GM23338 (cell line): ENCODE measurements around the gene SAMD7. TPM values are rescaled to one million over a fixed set of nuclear protein-coding genes. Genes with fewer than 3 reads are reported as not detected.

Experiments
- ATAC-seq: fragments of 200-7000 bp; cut with Tn5 transposase; 3 replicates; pipeline ENCODE4 v1.9.1; 2020
- DNase-seq: peaks from one replicate; pipeline ENCODE4 v3.0.0-alpha.2; 2015; ENCODE audit warnings: low spot score
- H2AFZ ChIP-seq: fragments of 200-600 bp; sonication (generic); 2 replicates; pipeline ENCODE4 v1.8.0; 2016; ENCODE audit warnings: antibody characterized with exemption, mild to moderate bottlenecking, moderate library complexity
- H3F3A ChIP-seq: fragments of 200-600 bp; sonication (generic); replicated peaks from 2 replicates; pipeline ENCODE4 v1.8.0; 2017; ENCODE audit warnings: antibody characterized with exemption, mixed run types, low read depth
- H3K27ac ChIP-seq: fragments of 200-600 bp; sonication (generic); 2 replicates; pipeline ENCODE4 v1.6.1; 2016; ENCODE audit warnings: low read depth
- H3K27me3 ChIP-seq: fragments of 200-600 bp; sonication (generic); 2 replicates; pipeline ENCODE4 v1.8.0; 2016; ENCODE audit warnings: mild to moderate bottlenecking, mixed run types, moderate library complexity; ENCODE audit not compliant: insufficient read depth
- H3K36me3 ChIP-seq: fragments of 200-600 bp; sonication (generic); 2 replicates; pipeline ENCODE4 v1.8.0; 2016; ENCODE audit warnings: mild to moderate bottlenecking; ENCODE audit not compliant: insufficient read depth
- H3K4me1 ChIP-seq: fragments of 200-600 bp; sonication (generic); 2 replicates; pipeline ENCODE4 v1.8.0; 2016; ENCODE audit warnings: mild to moderate bottlenecking, moderate library complexity; ENCODE audit not compliant: insufficient read depth
- H3K4me2 ChIP-seq: fragments of 200-600 bp; sonication (generic); 2 replicates; pipeline ENCODE4 v1.7.1; 2017; ENCODE audit warnings: mixed run types
- H3K4me3 ChIP-seq: fragments of 200-600 bp; sonication (generic); 2 replicates; pipeline ENCODE4 v1.6.1; 2016; ENCODE audit warnings: mixed run types
- H3K79me2 ChIP-seq: fragments of 200-600 bp; sonication (generic); replicated peaks from 2 replicates; pipeline ENCODE4 v1.8.0; 2017; ENCODE audit warnings: mild to moderate bottlenecking; ENCODE audit not compliant: insufficient read depth
- H3K9me2 ChIP-seq: fragments of 200-600 bp; sonication (generic); 2 replicates; pipeline ENCODE4 v1.8.0; 2017; ENCODE audit not compliant: insufficient read depth
- H4K20me1 ChIP-seq: fragments of 200-600 bp; sonication (generic); replicated peaks from 2 replicates; pipeline ENCODE4 v1.8.0; 2017; ENCODE audit warnings: mild to moderate bottlenecking; ENCODE audit not compliant: insufficient read depth
- H3K27ac Mint-ChIP-seq: 2 replicates; pipeline ENCODE4 v1.8.0; 2020; ENCODE audit warnings: inconsistent platforms, mild to moderate bottlenecking, moderate library complexity, mixed read lengths
- H3K27me3 Mint-ChIP-seq: 3 replicates; pipeline ENCODE4 v1.8.0; 2022; ENCODE audit warnings: low read depth, mild to moderate bottlenecking, moderate library complexity, mixed read lengths, inconsistent platforms; ENCODE audit not compliant: insufficient read depth, poor library complexity
- H3K36me3 Mint-ChIP-seq: 3 replicates; pipeline ENCODE4 v1.8.0; 2021; ENCODE audit warnings: low read depth, mild to moderate bottlenecking, inconsistent platforms, moderate library complexity, mixed read lengths
- H3K4me1 Mint-ChIP-seq: 3 replicates; pipeline ENCODE4 v1.8.0; 2020; ENCODE audit warnings: mild to moderate bottlenecking, inconsistent platforms, mixed read lengths
- H3K4me3 Mint-ChIP-seq: 3 replicates; pipeline ENCODE4 v1.8.0; 2021; ENCODE audit warnings: moderate library complexity, mild to moderate bottlenecking, inconsistent platforms, mixed read lengths
- H3K9me3 Mint-ChIP-seq: 3 replicates; pipeline ENCODE4 v1.8.0; 2020; ENCODE audit warnings: moderate library complexity, mild to moderate bottlenecking, inconsistent platforms, mixed read lengths
- EZH2phosphoT487 ChIP-seq: fragments of 200-600 bp; sonication (generic); IDR thresholded peaks from one replicate; pipeline ENCODE4 v1.8.1; 2018; ENCODE audit warnings: antibody characterized with exemption; ENCODE audit not compliant: unreplicated experiment
- NANOG ChIP-seq: IDR thresholded peaks from 2 replicates; pipeline ENCODE4 v1.6.1; 2016; ENCODE audit warnings: antibody characterized with exemption, borderline replicate concordance
- POLR2AphosphoS5 ChIP-seq: IDR thresholded peaks from 2 replicates; pipeline ENCODE4 v1.6.1; 2016; ENCODE audit warnings: antibody characterized with exemption, low read depth
- STAT1 ChIP-seq: IDR thresholded peaks from one replicate; pipeline ENCODE4 v1.6.1; 2016; ENCODE audit warnings: antibody characterized with exemption; ENCODE audit not compliant: unreplicated experiment
- ZNF114 ChIP-seq: fragments of 250-450 bp; sonication (Bioruptor Pico); IDR thresholded peaks from 2 replicates; pipeline ENCODE4 v1.5.0; 2020; ENCODE audit warnings: mild to moderate bottlenecking, moderate library complexity
- ZNF331 ChIP-seq: fragments of 250-450 bp; sonication (Bioruptor Pico); IDR thresholded peaks from 2 replicates; pipeline ENCODE4 v1.5.0; 2020; ENCODE audit warnings: low read depth, mild to moderate bottlenecking, moderate library complexity
- long read RNA-seq: library from polyadenylated mRNA; unstranded; transcript quantifications from one replicate; pipeline ENCODE4 v2.0.0, GENCODE V29; 2020; ENCODE audit not compliant: unreplicated experiment
- polyA plus RNA-seq: library from polyadenylated mRNA; unstranded; fragments of >200 nt; fragmentation: Nextera tagmentation; extraction: Ambion mirVana; gene quantifications from 2 replicates; pipeline ENCODE4 v1.2.1, GENCODE V29; 2016
- total RNA-seq: library from RNA; depleted of rRNA; stranded (reverse); fragments of >200 nt; shearing (Covaris generic); gene quantifications from 2 replicates; pipeline ENCODE4 v1.2.3, GENCODE V29; 2014; rRNA removed
- TF ChIP-seq, protein P1 (sequence below): fragments of 250-450 bp; sonication (Bioruptor Pico); IDR thresholded peaks from 2 replicates; pipeline ENCODE4 v1.5.0; 2020; ENCODE audit warnings: mild to moderate bottlenecking, moderate library complexity

SAMD7 gene, protein sequence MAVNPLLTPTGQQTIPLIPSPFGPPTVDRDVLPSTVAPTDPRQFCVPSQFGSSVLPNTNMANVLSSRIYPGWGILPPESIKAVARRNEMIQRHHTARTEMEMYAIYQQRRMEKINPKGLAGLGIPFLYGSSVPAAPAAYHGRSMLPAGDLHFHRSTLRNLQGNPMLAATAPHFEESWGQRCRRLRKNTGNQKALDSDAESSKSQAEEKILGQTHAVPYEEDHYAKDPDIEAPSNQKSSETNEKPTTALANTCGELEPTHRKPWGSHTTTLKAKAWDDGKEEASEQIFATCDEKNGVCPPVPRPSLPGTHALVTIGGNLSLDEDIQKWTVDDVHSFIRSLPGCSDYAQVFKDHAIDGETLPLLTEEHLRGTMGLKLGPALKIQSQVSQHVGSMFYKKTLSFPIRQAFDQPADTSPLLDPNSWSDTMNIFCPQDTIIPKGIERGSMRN
- total RNA-seq (not detected in 2 replicates), polyA plus RNA-seq (not detected in 2 replicates)
- long read RNA-seq, result 0 reads

DNA sequence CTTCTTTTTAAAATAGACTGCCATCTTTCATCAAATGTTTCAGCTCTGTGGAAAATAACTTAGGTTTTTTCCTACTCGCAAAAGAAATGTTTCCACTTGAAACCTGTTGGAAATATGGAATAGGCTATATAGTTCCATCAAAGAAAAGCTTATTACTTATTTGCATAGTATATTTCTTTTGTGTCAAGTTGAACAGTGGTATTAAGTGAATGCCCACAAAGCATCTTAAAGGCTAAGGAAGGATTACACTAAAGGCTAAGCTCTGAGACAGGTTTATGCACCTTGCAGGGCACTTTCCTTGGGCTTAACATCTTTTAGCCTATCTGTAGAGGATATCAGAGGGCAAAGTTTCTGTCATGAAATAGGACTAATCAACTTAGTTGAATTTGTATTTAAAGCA lies at the start of gene SAMD7:
TSS of gene SAMD7 (plus strand) at position 301 of the 400 bp plus-strand sequence. CDS start 7,927 bp downstream, outside the sequence.
- no peaks in the 10 kb centered on the region for H3K36me3 Mint-ChIP-seq
- Histone ChIP-seq H3K27ac (no peak within 1 kb of the TSS), H2AFZ (no peak within 1 kb of the TSS), H3K4me3 (no peak within 1 kb of the TSS), H3K79me2 (no peaks in the 10 kb centered on the region), H3K4me2 (no peak within 1 kb of the TSS), H3K4me1 (peaks cover 14% of the 10 kb centered on the region; the same call in 1 of the 2 replicates), H4K20me1 (no peaks in the 10 kb centered on the region), H3K27me3 (no peaks in the 10 kb centered on the region), H3F3A (no peaks in the 10 kb centered on the region), H3K36me3 (no peaks in the 10 kb centered on the region), H3K9me2 (no peaks in the 10 kb centered on the region)
- no peak within 1 kb of the TSS for H3K27ac Mint-ChIP-seq
- no peaks in the 10 kb centered on the region for H3K9me3 Mint-ChIP-seq
- peaks cover 3% of the 10 kb centered on the region for H3K27me3 Mint-ChIP-seq
- peaks cover 2% of the 10 kb centered on the region for H3K4me1 Mint-ChIP-seq
- DNase-seq (no peak), ATAC-seq (no peak)
- no peak within 1 kb of the TSS for H3K4me3 Mint-ChIP-seq
- no peak for TF ChIP-seq POLR2AphosphoS5
- no peak for TF ChIP-seq ZNF114 (CRISPR knock-in tag)
- TF ChIP-seq NANOG, result no peak
- no peak for TF ChIP-seq EZH2phosphoT487
- no peak for TF ChIP-seq STAT1

DNA sequence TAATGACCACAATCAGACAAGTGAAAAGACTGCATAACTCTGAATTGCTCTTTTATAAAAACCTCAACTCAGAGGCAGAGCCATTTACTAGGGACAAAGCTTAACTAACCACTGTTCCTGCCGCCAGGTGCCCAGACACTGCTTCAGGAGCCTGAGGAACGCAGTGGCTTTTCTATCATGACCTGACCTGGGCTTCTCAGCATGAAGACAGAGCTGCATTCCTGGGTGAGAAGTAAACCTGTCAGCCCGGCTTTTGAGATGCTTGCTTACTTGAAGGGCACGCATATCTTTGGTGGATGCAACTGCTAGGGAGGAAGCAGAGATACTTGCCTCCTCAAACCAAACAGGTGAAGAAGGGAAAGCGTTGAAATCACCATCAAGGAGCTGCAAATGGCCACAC lies 49.5 kb upstream of the SAMD7 start:
- ATAC-seq (peak; percentile 91), DNase-seq (peak; percentile 79)
- Histone ChIP-seq H3K4me1 (peaks cover 9% of the 10 kb centered on the region; the same call in 1 of the 2 replicates), H2AFZ (peak overlapping the region; percentile 9; the same call in 1 of the 2 replicates), H3K9me2 (no peaks in the 10 kb centered on the region), H3K4me3 (no peak overlapping the region), H3K27ac (no peak overlapping the region), H3K36me3 (no peaks in the 10 kb centered on the region), H3K79me2 (no peaks in the 10 kb centered on the region), H3F3A (no peaks in the 10 kb centered on the region), H3K4me2 (peak overlapping the region; percentile 37; the same call in 1 of the 2 replicates), H4K20me1 (no peaks in the 10 kb centered on the region), H3K27me3 (no peaks in the 10 kb centered on the region)
- H3K36me3 Mint-ChIP-seq, result no peaks in the 10 kb centered on the region
- peaks cover 13% of the 10 kb centered on the region for H3K4me1 Mint-ChIP-seq
- H3K27ac Mint-ChIP-seq, result no peak overlapping the region
- TF ChIP-seq ZNF331 (CRISPR knock-in tag), result no peak
- TF ChIP-seq, protein P1, sequence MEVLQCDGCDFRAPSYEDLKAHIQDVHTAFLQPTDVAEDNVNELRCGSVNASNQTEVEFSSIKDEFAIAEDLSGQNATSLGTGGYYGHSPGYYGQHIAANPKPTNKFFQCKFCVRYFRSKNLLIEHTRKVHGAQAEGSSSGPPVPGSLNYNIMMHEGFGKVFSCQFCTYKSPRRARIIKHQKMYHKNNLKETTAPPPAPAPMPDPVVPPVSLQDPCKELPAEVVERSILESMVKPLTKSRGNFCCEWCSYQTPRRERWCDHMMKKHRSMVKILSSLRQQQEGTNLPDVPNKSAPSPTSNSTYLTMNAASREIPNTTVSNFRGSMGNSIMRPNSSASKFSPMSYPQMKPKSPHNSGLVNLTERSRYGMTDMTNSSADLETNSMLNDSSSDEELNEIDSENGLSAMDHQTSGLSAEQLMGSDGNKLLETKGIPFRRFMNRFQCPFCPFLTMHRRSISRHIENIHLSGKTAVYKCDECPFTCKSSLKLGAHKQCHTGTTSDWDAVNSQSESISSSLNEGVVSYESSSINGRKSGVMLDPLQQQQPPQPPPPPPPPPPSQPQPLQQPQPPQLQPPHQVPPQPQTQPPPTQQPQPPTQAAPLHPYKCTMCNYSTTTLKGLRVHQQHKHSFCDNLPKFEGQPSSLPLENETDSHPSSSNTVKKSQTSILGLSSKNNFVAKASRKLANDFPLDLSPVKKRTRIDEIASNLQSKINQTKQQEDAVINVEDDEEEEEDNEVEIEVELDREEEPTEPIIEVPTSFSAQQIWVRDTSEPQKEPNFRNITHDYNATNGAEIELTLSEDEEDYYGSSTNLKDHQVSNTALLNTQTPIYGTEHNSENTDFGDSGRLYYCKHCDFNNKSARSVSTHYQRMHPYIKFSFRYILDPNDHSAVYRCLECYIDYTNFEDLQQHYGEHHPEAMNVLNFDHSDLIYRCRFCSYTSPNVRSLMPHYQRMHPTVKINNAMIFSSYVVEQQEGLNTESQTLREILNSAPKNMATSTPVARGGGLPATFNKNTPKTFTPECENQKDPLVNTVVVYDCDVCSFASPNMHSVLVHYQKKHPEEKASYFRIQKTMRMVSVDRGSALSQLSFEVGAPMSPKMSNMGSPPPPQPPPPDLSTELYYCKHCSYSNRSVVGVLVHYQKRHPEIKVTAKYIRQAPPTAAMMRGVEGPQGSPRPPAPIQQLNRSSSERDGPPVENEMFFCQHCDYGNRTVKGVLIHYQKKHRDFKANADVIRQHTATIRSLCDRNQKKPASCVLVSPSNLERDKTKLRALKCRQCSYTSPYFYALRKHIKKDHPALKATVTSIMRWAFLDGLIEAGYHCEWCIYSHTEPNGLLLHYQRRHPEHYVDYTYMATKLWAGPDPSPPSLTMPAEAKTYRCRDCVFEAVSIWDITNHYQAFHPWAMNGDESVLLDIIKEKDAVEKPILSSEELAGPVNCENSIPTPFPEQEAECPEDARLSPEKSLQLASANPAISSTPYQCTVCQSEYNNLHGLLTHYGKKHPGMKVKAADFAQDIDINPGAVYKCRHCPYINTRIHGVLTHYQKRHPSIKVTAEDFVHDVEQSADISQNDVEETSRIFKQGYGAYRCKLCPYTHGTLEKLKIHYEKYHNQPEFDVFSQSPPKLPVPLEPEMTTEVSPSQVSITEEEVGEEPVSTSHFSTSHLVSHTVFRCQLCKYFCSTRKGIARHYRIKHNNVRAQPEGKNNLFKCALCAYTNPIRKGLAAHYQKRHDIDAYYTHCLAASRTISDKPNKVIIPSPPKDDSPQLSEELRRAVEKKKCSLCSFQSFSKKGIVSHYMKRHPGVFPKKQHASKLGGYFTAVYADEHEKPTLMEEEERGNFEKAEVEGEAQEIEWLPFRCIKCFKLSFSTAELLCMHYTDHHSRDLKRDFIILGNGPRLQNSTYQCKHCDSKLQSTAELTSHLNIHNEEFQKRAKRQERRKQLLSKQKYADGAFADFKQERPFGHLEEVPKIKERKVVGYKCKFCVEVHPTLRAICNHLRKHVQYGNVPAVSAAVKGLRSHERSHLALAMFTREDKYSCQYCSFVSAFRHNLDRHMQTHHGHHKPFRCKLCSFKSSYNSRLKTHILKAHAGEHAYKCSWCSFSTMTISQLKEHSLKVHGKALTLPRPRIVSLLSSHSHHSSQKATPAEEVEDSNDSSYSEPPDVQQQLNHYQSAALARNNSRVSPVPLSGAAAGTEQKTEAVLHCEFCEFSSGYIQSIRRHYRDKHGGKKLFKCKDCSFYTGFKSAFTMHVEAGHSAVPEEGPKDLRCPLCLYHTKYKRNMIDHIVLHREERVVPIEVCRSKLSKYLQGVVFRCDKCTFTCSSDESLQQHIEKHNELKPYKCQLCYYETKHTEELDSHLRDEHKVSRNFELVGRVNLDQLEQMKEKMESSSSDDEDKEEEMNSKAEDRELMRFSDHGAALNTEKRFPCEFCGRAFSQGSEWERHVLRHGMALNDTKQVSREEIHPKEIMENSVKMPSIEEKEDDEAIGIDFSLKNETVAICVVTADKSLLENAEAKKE (CRISPR knock-in tag), result peak; percentile 86; the same call in 1 of the 2 replicates
- H3K4me3 Mint-ChIP-seq, result no peak overlapping the region
- H3K27me3 Mint-ChIP-seq, result peaks cover 4% of the 10 kb centered on the region
- H3K9me3 Mint-ChIP-seq, result no peaks in the 10 kb centered on the region
